Activated T-cell treated with anti-CD3 and anti-CD28 coated beads, Interleukin-2, amount 50 U/mL, for 1 hour (primary cell): ENCODE data around the gene FIGN.

Source experiments
- DNase-seq: peaks from one replicate; pipeline ENCODE4 v3.0.0-alpha.2; 2020

FIGN gene

DNA sequence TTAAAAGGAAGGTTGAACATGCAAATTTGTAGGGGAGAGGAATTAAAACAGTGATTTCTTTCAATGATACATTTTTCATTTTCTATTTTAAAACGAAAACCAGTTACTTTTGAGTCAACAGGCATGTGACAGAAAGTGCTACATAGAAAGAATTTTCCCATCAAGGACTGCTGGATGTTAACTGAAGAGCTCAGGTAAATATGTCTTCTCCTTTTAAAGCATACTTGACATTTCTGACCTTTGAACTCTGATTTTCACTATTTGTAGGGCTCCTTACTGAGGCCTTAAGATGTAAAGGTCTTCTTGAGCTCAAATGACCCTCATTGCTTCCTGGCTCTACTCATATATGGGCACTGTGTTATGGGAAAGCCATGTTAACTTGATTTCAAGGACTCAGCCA, 32.4 kb downstream of the FIGN start:
- DNase-seq = no peak

- DNase-seq = no peak
These were observed 34.2 kb downstream of the FIGN start for GRCh38 chr2:163701399-163702195.

GRCh38 chr2:163698857-163699256, 37.0 kb downstream of the FIGN start:
- DNase-seq = no peak

DNA sequence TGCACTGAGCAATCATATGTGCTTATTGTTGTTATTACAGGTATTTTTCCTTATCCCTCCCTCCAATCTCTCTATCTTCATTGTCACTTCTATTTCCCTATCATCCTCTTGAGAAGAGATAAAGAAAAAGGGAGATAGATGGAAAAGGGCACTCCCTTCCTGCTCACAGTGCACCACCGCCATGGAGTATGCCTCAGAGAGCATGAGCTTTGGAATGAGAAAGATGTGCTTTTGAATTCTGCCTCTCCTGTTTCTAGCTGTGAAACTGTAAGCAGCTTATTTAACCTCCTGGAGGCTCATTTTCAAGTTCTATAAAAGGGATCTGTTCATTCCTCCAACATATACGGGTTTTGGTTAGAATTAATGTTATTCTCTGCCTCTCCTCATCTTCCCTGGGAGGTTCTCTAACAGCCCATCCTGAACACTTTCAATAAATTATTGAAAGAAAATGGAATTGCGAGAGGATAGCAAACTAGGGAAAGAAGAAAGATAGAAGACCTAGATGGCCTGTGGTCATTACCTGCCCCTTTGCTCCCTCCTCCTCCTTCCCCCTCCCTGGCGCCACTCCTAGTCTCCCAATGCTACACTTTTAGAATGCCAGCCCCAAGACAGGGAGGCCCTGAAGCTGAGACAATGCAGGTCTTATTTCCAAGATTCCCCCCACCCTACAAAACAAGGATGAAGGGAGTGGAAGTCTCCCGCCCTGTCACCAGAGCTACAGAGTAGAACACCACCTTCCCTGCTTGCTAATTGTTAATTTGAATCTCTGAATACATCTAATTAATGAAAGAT, 37.8 kb downstream of the FIGN start:
- DNase-seq = no peak

- no peak for DNase-seq
These were observed 38.4 kb downstream of the FIGN start for GRCh38 chr2:163697429-163697828.

- DNase-seq = no peak
These were observed 42.3 kb downstream of the FIGN start for GRCh38 chr2:163693484-163693883.

- no peak for DNase-seq
These were observed 43.0 kb downstream of the FIGN start for GRCh38 chr2:163692611-163693482.

- no peak for DNase-seq
These were observed 43.7 kb downstream of the FIGN start for GRCh38 chr2:163692081-163692480.

- no peak for DNase-seq
These were observed 44.9 kb downstream of the FIGN start for GRCh38 chr2:163690896-163691295.

- DNase-seq = no peak
These were observed 48.6 kb downstream of the FIGN start for GRCh38 chr2:163687217-163687616.

- DNase-seq = no peak
These were observed 49.5 kb downstream of the FIGN start for GRCh38 chr2:163686289-163686688.

- DNase-seq = no peak
These were observed 53.1 kb downstream of the FIGN start for GRCh38 chr2:163682695-163683094.

GRCh38 chr2:163681745-163682144, 54.1 kb downstream of the FIGN start:
- DNase-seq = no peak

DNA sequence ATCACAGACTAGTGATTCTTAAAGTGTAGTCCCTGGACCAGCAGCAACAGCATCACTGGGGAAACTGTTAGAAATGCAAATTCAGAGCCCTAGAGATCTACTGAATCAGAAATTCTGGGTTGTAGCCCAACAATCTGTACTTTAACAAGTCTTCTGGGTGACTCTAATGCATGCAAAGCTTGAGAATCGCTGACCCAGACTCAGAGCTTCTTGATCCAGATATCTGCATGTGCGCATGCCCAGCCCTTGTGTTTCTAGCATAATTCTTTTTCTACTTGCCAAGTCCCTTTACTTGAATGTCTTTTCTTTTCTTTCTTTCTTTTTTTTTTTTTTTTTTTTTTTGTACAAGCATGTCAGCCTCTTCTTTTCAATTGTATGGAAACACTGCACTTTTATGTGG, 60.4 kb downstream of the FIGN start:
- no peak for DNase-seq

DNA sequence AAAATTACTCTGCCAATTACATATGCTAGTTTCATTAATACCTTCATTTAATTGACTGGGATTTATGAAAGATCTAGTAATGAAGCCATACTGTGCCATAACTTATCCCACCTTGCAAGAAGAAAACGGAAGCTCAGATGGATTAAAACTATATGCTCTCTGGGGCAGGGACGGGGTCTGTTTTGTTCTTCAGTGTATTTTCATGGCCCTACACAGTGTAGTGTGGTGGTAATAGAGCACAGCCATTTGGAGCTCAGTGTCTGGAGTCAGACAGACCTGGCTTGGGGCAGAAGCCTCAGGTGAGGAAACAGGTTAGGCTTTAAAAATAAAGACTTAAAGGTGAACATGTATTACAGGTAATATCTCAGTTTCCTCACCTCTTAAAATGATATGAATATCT, 62.3 kb downstream of the FIGN start:
- DNase-seq = no peak

DNA sequence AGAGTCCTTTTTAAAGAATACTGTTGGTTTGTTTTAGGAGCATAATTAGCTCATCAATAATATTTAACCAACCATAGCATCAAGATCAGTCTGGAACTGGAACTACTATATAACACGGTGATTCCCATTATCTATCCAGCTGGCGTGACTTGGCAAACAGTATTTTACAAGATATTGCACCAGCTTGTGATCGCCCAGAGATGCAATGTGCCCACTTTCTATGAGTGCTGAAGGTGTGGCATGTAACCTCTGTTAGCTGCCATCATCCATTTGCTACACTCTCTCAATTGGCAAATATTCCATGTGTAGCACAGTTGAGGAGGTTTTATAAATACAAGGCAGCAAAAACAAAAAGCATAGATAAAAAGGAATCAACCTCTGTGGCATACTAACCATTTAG, 64.9 kb downstream of the FIGN start:
- DNase-seq = no peak

DNA sequence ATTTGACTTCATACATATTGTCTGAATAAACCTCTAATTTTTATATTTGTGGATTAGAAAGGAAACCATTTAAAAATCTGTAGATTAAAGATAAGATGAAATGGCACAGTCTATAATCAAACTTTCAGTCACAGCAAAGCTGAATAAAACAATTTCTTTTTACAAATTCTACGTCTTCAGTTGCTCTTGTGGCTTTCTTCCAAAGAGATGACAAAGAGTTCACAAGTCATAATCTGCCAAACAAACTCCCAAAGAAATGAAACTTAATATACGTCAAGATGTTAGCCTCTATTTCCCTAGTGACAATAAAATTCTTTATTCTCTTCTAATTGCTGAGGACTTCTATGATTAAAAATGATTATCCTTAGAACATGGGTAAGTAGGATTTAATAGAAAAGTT, 66.3 kb downstream of the FIGN start:
- no peak for DNase-seq

DNA sequence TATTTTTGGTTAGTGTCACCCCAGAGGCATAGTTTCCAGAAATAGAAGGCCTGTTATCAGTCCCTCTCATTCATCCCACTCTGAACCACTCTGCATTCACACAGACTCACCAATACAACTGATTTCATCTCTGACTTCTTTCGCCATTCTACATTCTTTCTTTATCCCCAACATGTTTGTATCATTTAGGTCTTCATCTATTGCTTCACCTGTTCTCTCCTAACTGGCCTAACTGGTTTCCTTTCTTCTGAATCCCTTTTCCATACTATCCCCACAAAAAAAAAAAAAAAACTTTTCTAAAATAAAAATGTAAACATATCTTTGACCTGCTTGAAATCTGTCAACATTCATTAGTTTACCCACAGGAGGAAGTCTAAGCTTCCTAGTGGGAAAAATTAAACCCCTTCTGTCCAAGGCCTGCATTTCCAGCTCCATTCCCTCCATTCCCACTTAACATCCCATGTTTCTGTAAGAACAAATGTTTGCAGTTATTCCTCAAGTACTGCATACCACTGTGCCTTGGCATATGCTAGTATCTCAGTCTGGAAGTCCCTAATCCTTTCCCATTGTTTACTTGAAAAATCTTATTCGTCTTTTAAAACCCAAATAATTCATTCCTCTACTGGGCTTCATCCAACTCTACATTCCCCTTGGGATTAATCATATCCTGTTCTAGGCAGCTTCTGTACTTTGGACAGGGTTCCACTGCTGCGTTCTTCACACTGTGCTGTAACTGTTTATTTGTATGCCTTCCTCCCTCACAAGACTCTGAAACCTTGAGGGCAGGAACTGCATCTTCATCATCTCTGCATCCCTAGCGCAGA, 68.5 kb downstream of the FIGN start:
- no peak for DNase-seq

- DNase-seq = no peak
These were observed 70.0 kb downstream of the FIGN start for GRCh38 chr2:163665817-163666216.

DNA sequence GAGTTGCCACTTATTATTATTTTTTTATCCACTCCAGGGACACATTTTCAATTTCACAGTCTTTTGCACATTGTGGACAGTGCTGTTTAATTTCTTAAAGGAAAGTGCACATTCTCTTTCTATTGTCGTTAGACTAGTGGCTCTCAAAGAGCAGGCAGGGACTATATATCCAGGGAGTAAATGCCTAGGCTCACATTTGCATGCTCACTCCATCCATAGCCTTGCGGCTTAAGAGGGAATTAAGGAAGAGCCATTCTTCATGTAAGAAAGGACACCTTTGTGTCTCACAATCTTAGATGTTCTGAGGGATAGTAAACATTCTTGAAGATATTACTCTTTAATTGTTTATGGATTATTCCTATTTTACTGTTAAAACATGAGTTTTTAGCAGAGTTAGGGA, 70.8 kb downstream of the FIGN start:
- DNase-seq = no peak

DNA sequence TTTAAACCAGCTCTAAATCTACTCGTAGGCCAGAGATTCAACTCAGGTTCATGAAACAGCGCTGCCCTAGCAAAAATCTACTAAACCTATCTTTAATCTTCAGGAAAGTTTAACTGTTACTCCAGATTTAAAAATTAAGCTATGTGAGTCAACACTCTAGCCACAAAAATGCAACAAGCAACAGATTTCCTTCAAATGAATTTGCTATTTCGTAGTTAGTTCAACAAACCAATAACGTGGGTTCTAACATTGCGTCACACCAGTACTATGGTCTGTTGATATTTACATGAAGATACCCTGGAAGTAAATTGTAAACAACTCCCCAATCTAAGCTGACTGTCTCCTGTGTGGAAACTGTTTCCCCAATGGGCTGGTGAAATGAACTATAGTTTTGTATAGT, 71.2 kb downstream of the FIGN start:
- DNase-seq = no peak

DNA sequence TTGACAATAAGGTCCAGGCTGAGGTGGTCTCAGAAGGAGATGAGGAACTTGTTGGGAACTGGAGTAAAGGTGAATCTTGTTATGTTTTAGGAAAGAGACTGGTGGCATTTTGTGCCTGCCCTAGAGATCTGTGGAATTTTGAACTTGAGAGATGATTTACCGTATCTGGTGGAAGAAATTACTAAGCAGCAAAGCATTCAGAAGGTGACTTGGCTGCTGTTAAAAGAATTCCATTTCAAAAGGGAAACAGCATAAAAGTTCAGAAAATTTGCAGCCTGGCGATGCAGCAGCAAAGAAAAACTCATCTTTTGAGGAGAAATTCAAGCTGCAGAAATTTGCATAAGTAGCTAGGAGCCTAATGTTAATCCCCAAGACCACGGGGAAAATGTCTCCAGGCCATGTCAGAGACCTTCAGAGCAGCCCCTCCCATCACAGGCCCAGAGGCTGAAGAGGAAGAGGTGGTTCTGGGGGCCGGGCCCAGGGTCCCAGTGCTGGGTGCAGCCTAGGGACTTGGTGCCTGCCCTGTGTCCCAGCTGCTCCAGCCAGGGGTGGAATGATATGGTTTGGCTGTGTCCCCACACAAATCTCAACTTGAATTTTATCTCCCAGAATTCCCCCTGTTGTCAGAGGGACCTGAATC, 73.5 kb downstream of the FIGN start:
- DNase-seq = no peak
